WTC11 (cell line): ENCODE measurements around the gene ZNF236. TPM values are rescaled to one million over a fixed set of nuclear protein-coding genes. Genes with fewer than 3 reads are reported as not detected.

Source experiments
- ATAC-seq: fragments of 200-7000 bp; cut with Tn5 transposase; 2 replicates; pipeline ENCODE4 v1.10.0; 2021; ENCODE audit warnings: mild to moderate bottlenecking, moderate library complexity
- CTCF ChIA-PET: fragments of 300-600 bp; sonication (Branson Sonifier 250); formaldehyde crosslinking; loops from one replicate; lab custom pipeline; 2021; ENCODE audit warnings: antibody characterized with exemption; lab: Charles Lee
- POLR2A ChIA-PET: fragments of 350-600 bp; sonication (Branson Sonifier 250); formaldehyde crosslinking; loops from one replicate; lab custom pipeline; 2021; ENCODE audit warnings: antibody characterized with exemption; lab: Charles Lee
- DNase-seq: peaks from one replicate; pipeline ENCODE4 v3.0.0; 2021; ENCODE audit warnings: low spot score
- H3K27ac Mint-ChIP-seq: 2 replicates; pipeline ENCODE4 v1.8.0; 2021; ENCODE audit warnings: mixed read lengths
- H3K27me3 Mint-ChIP-seq: 2 replicates; pipeline ENCODE4 v1.8.0; 2021; ENCODE audit warnings: low read depth, mild to moderate bottlenecking, moderate library complexity, mixed read lengths
- H3K36me3 Mint-ChIP-seq: 2 replicates; pipeline ENCODE4 v1.8.0; 2021; ENCODE audit warnings: mixed read lengths
- H3K4me1 Mint-ChIP-seq: 2 replicates; pipeline ENCODE4 v1.8.0; 2022; ENCODE audit warnings: mixed read lengths
- H3K4me3 Mint-ChIP-seq: 2 replicates; pipeline ENCODE4 v1.8.0; 2021; ENCODE audit warnings: mild to moderate bottlenecking, moderate library complexity, mixed read lengths
- H3K9me3 Mint-ChIP-seq: 2 replicates; pipeline ENCODE4 v1.8.0; 2021; ENCODE audit warnings: mixed read lengths
- ATF3 ChIP-seq: sonication (generic); formaldehyde crosslinking; conservative IDR thresholded peaks from 2 replicates; pipeline ENCODE4 v1.8.1; 2022; ENCODE audit warnings: mild to moderate bottlenecking, missing genetic modification reagents
- ATF6 ChIP-seq: sonication (generic); formaldehyde crosslinking; IDR thresholded peaks from 2 replicates; pipeline ENCODE4 v1.8.1; 2023; ENCODE audit warnings: mild to moderate bottlenecking, missing genetic modification reagents
- CREM ChIP-seq: sonication (generic); formaldehyde crosslinking; IDR thresholded peaks from 2 replicates; pipeline ENCODE4 v1.8.1; 2022; ENCODE audit warnings: mild to moderate bottlenecking, missing genetic modification reagents, moderate library complexity
- CTCF ChIP-seq: fragments of 200-600 bp; IDR thresholded peaks from 2 replicates; pipeline ENCODE4 v1.8.0; 2022; ENCODE audit warnings: antibody characterized with exemption
- E2F5 ChIP-seq: sonication (generic); formaldehyde crosslinking; IDR thresholded peaks from 2 replicates; pipeline ENCODE4 v1.8.1; 2022; ENCODE audit warnings: mild to moderate bottlenecking, moderate library complexity, missing genetic modification reagents
- ESRRA ChIP-seq: sonication (generic); formaldehyde crosslinking; IDR thresholded peaks from 2 replicates; pipeline ENCODE4 v1.8.1; 2022; ENCODE audit warnings: mild to moderate bottlenecking, missing genetic modification reagents, borderline replicate concordance
- FOXK1 ChIP-seq: sonication (generic); formaldehyde crosslinking; IDR thresholded peaks from 2 replicates; pipeline ENCODE4 v1.8.0; 2022; ENCODE audit warnings: mild to moderate bottlenecking, moderate library complexity, missing genetic modification reagents
- KAT7 ChIP-seq: sonication (generic); formaldehyde crosslinking; IDR thresholded peaks from 2 replicates; pipeline ENCODE4 v1.8.1; 2023; ENCODE audit warnings: missing genetic modification reagents, mild to moderate bottlenecking, borderline replicate concordance
- NR2C2 ChIP-seq: sonication (generic); formaldehyde crosslinking; IDR thresholded peaks from 2 replicates; pipeline ENCODE4 v1.8.0; 2022; ENCODE audit warnings: mild to moderate bottlenecking, missing genetic modification reagents
- OVOL2 ChIP-seq: fragments of 250-450 bp; sonication (Bioruptor Pico); IDR thresholded peaks from 2 replicates; pipeline ENCODE4 v1.9.0; 2021; ENCODE audit warnings: mild to moderate bottlenecking, borderline replicate concordance
- PRDM15 ChIP-seq: sonication (generic); formaldehyde crosslinking; IDR thresholded peaks from 2 replicates; pipeline ENCODE4 v1.8.0; 2022; ENCODE audit warnings: missing genetic modification reagents
- PREB ChIP-seq: sonication (generic); formaldehyde crosslinking; IDR thresholded peaks from 2 replicates; pipeline ENCODE4 v1.8.1; 2022; ENCODE audit warnings: mild to moderate bottlenecking, missing genetic modification reagents, moderate library complexity, borderline replicate concordance
- RORB ChIP-seq: fragments of 250-450 bp; sonication (Bioruptor Pico); IDR thresholded peaks from 2 replicates; pipeline ENCODE4 v1.9.0; 2021; ENCODE audit warnings: mild to moderate bottlenecking
- SOX15 ChIP-seq: fragments of 250-450 bp; sonication (Bioruptor Pico); IDR thresholded peaks from 2 replicates; pipeline ENCODE4 v1.9.0; 2021; ENCODE audit warnings: mild to moderate bottlenecking
- TP53 ChIP-seq: sonication (generic); formaldehyde crosslinking; IDR thresholded peaks from 2 replicates; pipeline ENCODE4 v1.8.1; 2023; ENCODE audit warnings: mild to moderate bottlenecking, missing genetic modification reagents
- ZBTB21 ChIP-seq: sonication (generic); formaldehyde crosslinking; IDR thresholded peaks from 2 replicates; pipeline ENCODE4 v1.8.1; 2023; ENCODE audit warnings: mild to moderate bottlenecking, missing genetic modification reagents, borderline replicate concordance
- ZNF121 ChIP-seq: sonication (generic); formaldehyde crosslinking; IDR thresholded peaks from 2 replicates; pipeline ENCODE4 v1.8.0; 2023; ENCODE audit warnings: missing genetic modification reagents
- ZNF138 ChIP-seq: sonication (generic); formaldehyde crosslinking; conservative IDR thresholded peaks from 2 replicates; pipeline ENCODE4 v1.8.1; 2022; ENCODE audit warnings: mild to moderate bottlenecking, moderate library complexity, missing genetic modification reagents
- ZNF423 ChIP-seq: fragments of 250-450 bp; sonication (Bioruptor Pico); IDR thresholded peaks from 2 replicates; pipeline ENCODE4 v2.1.2; 2022; ENCODE audit warnings: mild to moderate bottlenecking, moderate library complexity
- ZNF671 ChIP-seq: fragments of 250-450 bp; sonication (Bioruptor Pico); IDR thresholded peaks from 2 replicates; pipeline ENCODE4 v1.8.0; 2021; ENCODE audit warnings: mild to moderate bottlenecking
- total RNA-seq: library from RNA; stranded (reverse); gene quantifications from 3 replicates; pipeline ENCODE4 v1.2.3, GENCODE V29; 2021

The ZNF236 gene
- total RNA-seq, 1 experiment from 2014 or later, result 19.9 TPM

- no peak for TF ChIP-seq PRDM15 (CRISPR knock-in tag)
- no peak for TF ChIP-seq ATF3
Measured at GRCh38 chr18:76986406-76986805, 164.0 kb downstream of the ZNF236 start (continued).

- H3K36me3 Mint-ChIP-seq, result no peaks in the 10 kb centered on the region
- no peak for ATAC-seq
Measured at GRCh38 chr18:76988031-76988826, 165.9 kb downstream of the ZNF236 start.

More at GRCh38 chr18:76988031-76988826, 165.9 kb downstream of the ZNF236 start:
- H3K27ac Mint-ChIP-seq, result 0 out of 2 replicates have a peak overlapping the region, but pooled peaks have one; percentile 16
- no peak for TF ChIP-seq ZNF121 (CRISPR knock-in tag)
- TF ChIP-seq ZNF138 (CRISPR knock-in tag), result no peak
- no peak for TF ChIP-seq TP53 (CRISPR knock-in tag)
- TF ChIP-seq PRDM15 (CRISPR knock-in tag), result no peak
- no peak for TF ChIP-seq OVOL2 (CRISPR knock-in tag)
- TF ChIP-seq ATF3, result no peak
- no peak for TF ChIP-seq FOXK1 (CRISPR knock-in tag)
- TF ChIP-seq ZNF671 (CRISPR knock-in tag), result no peak
- no peak for TF ChIP-seq PREB (CRISPR knock-in tag)
- no peak for TF ChIP-seq ATF6 (CRISPR knock-in tag)
- TF ChIP-seq CREM, result no peak
- TF ChIP-seq CTCF, result no peak
- no peak for TF ChIP-seq E2F5 (CRISPR knock-in tag)
- no peak for TF ChIP-seq ZNF423 (CRISPR knock-in tag)
- TF ChIP-seq ZBTB21 (CRISPR knock-in tag), result no peak
- TF ChIP-seq SOX15 (CRISPR knock-in tag), result no peak
- TF ChIP-seq NR2C2 (CRISPR knock-in tag), result no peak
- no peak for TF ChIP-seq ESRRA
- no peak for TF ChIP-seq KAT7 (CRISPR knock-in tag)
- no peak for TF ChIP-seq RORB (CRISPR knock-in tag)
- TF ChIP-seq, all 79 proteins: peak for 0
- no peaks in the 10 kb centered on the region; the same call in 1 of the 2 replicates for H3K27me3 Mint-ChIP-seq
- H3K4me3 Mint-ChIP-seq, result no peak overlapping the region
- POLR2A ChIA-PET, result no interaction called here
- H3K4me1 Mint-ChIP-seq, result peaks cover 28% of the 10 kb centered on the region
- DNase-seq, result no peak
- CTCF ChIA-PET, result interaction anchor here (0.8 to 2.8 kb wide), 4 partner anchors 9 to 73 kb away, joined by 3 to 11 read pairs (median 4); no protein-coding TSS in a partner anchor
- no peaks in the 10 kb centered on the region for H3K9me3 Mint-ChIP-seq
